ENCODE data around the gene CNMD.
A peak's percentile ranks its signal among the peaks of the same experiment; 100 is the strongest.
"Not testable (repeated sequence)": the region's sequence is repeated elsewhere in the genome, so short reads cannot be mapped to it uniquely, and the experiment has no call there.

The CNMD gene

DNA sequence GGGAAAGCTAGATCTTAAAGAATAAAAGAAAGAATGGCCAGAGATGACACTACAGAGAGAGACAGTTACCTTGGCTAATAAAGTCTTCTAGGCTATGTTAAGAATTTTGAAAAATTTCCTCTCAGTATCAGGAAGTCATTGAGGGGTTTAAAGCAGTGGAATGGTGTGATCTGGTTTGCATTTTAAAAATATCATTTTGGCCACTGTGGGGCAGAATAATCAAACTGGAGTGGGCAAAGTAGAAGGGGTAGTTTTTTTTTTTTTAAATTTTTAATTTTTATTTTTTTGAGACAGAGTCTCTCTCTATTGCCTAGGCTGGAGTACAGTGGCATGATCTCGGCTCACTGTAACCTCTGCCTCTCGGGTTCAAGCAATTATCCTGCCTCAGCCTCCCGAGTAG, 4.4 kb upstream of the CNMD start:
- no peak for DNase-seq

DNA sequence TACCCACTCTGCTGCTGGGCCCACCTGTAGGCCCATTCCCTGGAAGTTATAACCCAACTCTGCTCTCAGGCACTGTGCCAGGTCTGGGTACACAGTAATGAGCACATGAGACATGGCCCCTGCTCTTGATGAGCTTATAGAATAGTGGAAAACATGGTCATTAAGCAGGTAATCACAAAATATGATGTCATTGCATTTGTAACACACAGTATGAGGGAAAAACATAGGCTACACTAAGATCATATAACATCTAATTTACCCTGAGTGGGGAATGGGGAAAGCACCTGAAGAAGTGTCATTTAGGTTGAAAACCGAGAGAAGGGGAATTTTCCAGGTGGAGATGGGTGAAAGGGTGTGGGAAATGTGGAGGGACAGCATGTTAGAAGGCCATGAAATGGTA, 3.9 kb upstream of the CNMD start:
- DNase-seq = no peak

DNA sequence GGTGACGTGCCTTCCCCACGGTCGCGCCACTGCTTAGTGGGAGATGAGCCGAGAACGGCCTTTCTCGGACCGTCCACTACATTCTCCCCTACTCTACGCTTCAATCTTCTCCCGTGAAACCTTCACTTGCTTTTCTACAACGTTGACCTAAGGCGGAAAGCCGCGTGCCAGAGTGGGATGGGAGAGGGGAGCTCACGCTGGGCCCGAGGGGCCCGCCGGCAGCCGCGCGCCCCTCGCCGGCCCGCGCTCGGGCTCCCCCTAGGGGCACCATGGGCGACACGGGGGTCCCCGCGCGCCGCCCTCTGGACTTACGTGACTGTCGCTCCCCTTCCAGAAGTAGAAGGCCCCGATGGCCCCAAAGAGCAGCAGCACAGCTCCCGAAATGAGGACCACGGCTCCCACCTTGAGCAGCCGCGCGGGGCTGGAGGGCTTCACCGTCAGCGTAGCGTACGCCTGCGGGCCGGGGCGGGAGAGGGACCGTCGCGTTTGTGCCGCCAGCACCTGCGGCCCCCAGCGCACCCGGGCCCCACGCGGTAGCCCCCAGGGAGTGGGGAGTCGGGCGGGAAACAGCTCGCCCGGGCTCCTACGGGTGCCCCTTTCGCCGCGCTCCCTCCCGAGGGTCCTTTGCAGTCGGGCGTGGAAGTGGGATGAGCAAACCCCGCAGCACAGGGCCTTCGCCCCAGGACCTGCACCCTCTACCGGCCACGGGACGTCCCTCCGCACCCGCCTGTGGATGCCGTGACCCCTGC, 727 bp downstream of the CNMD start:
- DNase-seq = no peak

DNA sequence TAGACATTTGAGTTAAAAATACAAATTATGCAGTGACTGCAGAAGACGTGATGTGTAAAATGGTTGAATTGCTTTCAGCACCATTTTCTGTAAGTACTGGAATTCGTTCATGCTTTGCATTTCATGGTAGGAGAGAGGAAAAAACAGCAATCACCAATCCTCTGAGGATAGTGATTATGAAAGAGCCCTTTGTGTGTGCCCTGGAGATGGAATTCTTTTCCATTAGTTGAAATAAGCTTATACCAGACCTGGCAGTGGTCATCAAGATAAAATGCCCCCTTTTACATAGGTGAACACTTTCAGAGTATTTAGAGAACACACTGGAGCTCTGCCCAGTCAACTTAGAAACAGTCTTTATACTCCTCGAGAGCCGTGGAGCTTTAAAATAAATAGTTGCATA, 1.7 kb downstream of the CNMD start:
- no peak for DNase-seq

DNA sequence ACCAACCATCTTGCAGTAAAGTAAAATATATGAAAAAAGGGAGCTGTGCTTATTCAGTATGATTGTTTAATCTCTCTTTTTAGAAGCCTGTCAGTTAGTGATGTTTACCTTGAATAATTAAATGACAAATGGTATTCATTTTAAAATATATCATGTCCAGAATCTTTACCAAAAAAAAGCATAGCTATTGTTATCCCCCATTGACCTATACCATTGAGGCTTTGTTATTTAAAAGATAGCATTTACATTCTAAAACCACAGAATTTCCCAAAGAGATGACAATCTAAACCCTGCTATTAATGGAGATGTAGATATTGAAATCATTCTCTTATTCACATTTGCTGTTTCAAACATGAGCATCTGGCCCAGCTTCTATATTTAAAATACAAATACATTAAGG, 2.2 kb downstream of the CNMD start:
- no peak for DNase-seq

DNA sequence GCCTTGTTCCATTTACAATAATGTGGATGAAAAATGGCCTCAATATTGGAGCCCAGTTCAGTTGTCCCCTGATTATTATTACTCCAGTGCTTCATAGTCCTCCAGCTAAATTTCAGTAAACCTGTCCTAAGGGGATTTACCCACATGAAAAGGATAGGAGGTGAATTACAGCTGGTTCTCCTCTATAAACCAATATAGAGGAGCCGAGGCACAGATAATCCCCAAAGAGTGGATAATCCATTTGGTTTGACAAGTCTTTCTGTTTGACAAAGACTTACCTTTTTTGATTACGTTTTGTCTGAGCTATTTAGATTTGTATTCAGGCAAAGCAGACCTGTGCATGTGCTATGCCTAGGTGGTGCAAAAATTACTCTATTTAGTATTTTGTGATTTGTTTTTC, 2.7 kb downstream of the CNMD start:
- no peak for DNase-seq

DNA sequence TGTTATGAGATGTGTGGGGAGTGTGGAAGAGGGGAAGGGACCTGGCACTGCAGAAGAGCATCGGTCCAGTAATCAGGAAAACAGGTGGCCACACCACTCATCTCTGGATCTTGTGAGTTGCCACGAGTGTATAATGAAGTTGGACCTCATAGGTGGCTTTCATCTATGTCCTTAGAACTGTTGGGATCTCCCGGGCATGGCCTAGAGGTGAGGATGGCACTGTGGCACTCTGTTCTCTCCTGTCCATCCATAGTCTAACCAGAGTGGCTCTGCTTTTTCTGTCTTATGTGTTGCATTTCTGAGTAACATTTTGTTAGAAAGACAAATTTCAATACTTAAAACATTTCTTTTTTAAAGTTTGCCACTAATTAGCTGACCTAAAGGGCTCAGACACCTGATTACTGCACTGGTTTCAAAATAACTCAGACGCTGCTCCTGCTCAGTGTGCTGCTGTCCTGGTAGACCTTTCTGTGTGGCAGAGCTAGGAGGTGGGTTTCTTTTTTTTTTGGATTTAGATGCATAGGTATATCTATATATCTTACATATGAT, 5.5 kb downstream of the CNMD start:
- no peak for DNase-seq

DNA sequence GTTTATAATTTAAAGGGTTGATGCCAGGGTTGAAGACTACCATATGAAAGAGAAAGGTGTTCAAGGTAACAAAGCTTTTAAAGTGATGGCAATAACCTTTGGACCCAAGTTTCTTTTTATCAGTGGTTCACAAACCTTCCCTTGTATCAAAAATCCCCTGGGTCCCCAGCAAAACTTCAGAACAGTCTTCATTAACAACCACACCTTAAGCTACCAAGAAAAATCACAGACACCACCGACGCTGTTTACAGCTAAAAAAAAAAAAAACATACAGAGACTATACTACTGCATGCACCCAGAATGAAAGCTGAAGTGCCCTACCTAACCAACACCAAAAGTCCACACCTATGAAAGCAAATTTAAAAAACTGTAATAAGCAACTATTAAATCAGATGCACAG, 13.4 kb downstream of the CNMD start:
- DNase-seq = no peak

DNA sequence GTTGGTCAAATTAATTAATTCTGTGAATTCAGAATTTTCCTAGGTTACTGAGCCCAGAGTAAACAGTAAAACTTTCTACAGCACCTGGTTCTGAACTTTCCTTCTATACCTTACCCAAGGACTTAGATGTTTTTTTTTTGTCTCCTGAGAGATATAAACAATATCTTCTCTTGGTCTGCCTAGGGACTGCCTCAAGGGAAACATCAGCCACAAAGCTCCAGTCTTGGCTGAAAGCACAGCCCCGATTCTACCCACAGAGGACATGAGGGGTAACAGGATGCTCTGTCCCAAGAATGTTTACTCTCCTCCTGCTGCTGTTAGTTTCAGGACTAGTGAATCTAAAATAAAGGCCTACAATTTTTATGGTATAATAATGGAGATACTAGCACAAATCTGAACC, 14.3 kb downstream of the CNMD start:
- DNase-seq = no peak

DNA sequence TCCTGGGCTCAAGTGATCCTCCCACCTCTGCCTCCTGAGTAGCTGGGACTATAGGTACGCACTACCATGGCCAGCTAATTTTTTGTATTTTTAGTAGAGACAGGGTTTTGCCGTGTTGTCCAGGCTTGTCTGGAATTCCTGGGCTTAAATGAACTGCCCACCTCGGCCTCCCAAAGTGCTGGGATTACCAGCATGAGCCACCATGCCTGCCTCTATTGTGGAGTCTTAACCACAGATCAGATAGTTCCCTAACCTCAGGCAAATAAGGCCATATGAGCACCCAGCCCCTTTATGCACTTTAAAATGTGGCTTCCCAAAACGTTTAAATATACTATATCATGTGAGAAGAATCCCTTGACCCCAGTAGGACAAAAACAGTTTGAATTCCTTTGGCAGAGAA, 16.4 kb downstream of the CNMD start:
- no peak for DNase-seq

DNA sequence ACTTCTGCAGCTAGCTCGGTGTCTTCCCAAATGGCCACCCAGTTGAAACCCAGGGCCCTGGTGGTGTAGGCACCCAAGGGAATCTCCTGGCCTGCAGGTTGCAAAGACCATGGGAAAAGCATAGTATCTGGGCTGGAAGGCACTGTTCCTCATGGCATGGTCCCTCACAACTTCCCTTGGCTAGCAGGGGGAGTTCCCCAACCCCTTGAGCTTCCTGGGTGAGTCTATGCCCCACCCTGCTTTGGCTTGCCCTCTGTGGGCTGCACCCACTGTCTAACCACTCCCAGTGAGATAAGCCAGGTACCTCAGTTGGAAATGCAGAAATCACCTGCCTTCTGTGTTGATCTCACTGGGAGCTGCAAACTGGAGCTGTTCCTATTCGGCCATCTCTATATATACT, 18.3 kb downstream of the CNMD start:
- DNase-seq = not testable (repeated sequence)

DNA sequence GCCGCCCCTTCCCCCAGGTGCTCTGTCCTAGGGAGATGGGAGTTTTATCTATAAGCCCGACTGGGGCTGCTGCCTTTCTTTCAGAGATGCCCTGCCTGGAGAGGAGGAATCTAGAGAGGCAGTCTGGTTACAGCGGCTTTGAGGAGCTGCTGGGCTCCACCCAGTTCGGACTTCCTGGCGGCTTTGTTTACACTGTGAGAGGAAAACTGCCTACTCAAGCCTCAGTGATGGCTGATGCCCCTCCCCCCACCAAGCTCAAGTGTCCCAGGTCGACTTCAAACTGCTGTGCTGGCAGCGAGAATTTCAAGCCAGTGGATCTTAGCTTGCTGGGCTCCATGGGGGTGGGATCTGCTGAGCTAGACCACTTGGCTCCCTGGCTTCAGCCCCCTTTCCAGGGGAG, 18.7 kb downstream of the CNMD start:
- DNase-seq = not testable (repeated sequence)

DNA sequence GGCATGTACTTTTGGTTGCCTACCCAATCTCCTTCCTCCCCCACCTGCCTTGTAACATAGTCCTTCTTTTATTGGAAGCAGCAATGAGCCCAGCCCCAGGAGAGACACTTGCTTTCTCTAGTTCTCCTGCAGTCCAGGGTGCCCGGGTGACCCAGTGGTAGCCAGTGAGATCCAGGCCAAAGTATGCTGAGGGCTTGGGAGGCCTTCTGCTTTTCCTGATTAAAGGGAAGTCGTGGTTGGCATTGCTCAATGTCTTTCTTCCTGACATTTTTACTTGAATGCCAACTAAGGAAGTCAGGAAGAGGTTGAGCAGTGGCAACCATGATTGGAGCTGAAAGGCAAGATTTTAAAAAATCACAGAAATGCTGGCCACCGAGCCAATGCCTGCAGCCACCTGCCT, 25.7 kb downstream of the CNMD start:
- no peak for DNase-seq

DNA sequence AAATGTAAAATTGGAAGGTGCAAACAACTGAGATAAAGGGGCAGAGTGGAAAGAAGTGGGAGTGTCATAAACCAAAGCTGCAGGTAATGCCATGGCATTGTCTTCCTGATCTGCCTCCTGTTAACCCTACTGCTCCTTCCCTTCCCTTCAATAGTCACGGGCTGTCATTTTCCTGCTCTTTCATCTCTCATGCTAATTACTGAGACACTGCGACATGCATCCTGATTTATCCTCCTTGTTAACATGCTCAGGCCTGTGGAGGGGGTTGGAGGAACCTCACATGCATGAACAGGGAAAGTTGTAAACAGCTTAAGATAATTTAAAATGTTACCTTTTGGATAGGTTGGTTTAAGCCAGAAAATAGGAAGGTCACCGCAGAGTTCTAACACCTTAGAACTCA, 27.2 kb downstream of the CNMD start:
- no peak for DNase-seq

DNA sequence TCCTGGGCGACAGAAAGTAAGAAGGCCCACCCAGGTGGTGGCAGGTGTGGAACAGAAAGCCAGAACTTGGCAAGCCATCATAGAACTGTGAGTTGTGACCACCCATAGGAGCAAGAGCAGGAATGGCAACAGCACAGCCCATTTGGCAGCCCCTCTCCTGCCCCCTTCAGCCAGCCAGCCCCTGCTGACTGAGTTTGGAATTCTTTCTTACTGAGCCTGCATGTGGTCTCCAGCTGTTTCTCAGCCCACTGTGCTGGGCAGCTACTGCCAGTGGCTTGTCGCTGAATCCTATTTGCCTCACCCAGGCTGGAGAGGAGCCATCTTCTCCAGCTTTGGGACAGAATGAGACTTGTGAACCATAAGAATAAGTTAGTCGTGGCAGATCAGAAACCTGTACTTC, 28.3 kb downstream of the CNMD start:
- DNase-seq = no peak

DNA sequence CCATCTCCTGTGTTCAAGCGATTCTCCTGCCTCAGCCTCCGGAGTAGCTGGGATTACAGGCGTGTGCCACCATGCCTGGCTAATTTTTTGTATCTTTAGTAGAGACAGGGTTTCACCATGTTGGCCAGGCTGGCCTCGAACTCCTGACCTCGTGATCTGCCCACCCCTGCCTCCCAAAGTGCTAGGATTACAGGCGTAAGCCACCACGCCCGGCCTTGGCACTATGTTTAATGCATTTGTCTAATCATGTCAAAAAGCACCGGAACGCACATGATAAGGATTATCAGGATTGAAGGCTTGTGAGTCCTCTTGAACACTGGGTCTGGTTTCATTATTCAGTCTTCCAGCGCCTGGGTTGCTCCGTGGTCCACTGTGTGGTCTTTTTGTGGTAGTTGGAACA, 31.4 kb downstream of the CNMD start:
- DNase-seq = not testable (repeated sequence)

DNA sequence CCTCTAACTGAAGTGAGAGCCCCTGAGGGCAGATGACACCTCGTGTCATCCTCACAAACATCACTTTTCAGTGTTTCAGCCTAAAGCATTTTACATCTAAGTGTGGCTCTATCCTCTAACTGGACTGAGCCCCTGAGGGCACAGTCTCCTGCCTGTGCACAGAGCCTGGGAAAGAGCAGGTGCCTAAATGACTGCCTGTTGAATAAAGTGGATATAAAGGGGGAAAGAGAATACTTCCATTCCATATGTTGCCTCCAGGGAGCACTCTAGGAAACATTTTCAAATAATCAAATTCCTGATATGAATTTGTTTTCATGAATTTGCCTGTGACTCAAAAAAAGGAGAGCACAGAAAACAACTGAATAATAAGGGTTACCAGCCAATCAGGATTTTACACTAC, 32.2 kb downstream of the CNMD start:
- DNase-seq = peak; percentile 24

DNA sequence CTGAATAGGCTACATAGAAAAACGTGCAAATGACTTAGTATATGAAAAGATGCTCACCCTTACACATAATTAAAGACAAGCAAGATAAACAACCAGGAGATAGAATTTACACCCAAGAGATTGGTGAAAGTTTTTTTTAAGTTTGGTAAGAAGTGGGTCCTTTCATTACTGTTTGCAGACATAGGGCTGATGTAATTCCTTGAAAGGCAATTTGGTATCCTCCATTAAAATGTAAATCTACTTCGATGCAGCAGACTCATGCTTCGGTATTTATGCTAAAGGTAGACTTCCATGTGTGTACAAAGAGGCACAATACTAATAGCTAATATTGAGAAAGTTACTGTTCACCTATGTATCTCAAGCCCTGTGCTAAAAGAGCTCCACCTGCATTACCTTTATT, 33.5 kb downstream of the CNMD start:
- no peak for DNase-seq

DNA sequence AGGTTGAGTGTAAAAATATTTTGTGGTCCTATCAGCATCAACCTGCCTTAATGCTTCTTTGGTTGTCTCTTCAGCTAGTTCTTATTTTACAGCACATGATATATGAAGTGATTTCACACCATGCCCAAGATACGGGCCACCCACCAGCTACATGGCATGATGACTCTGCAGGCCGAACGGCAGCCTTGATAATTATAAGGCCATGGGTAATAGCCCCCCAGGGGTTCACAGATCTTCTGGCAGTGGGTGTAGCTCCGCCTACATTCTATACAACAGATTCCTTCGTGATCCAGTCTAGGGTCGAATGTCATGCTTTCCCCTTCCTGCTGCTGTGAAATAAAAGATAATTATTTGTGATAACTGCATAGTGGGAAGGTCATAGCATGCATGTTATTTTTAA, 36.1 kb downstream of the CNMD start:
- DNase-seq = no peak

DNA sequence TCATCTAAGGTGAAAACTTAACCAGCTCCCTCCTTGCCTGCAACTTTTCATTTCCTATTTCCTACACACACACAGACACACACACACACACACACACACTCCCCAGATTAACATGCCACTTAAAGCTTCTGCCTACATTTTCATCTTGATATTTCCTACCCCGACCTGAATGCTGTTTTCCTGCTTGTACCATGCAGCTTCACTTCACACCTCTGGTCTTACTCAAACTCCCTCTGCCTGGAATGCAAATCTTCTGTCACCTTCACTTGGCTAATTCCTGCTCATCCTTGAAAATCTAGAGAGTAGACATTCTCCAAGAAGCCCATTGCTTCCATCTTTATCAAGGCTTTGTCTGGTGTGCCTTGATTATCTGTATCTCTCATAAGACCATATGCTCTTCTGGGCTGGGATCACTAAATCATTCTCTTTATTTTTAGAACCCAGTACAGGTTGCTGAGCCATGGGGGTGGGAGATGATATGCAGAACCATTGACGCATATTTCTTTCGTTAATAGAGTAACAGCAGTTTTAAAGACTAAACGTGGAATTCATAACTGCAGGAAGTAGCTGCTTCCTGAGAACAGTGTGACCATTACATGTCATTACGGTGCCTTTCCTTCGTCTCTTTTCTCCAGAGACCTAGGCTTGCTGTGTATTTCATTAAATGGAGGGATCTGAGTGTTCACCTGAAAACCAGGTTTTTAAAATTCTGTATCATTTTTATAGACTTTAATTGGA, 37.7 kb downstream of the CNMD start:
- no peak for DNase-seq

DNA sequence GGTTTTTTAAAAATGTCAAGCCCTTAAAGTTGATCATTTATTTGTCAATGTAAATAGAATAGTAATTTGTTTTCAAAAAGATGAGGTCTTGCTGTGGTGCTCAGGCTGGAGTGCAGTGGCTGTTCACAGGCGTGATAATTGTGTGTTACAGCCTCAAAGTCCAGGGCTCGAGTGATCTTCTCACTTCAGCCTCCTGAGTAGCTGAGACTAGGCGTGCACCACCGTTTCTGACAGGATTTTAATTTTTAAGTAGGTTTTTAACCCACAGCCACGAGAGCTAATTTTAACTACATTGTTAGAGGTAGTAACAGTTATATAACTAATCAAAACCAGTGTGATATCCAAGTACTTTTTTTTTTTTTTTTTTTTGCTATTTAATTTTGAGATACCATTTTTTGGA, 43.1 kb downstream of the CNMD start:
- DNase-seq = no peak

DNA sequence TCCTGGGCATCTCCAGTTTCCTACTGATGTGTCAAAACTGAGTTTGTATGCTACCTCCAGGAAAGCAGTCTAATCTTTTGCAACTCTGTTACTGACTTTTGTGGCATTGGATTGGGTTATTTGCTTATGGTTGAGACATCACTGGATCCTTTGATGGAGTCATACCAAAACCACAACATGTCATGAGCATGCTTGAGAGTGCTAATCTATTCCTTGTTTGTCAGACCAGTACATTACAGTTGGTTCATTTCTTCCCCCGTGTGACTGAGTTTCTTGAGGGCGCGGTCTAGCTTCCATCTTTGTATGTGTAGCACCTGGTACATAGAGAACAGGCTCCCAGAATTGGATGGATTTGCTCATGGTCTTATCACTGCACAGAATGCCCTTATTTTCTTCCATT, 43.8 kb downstream of the CNMD start:
- no peak for DNase-seq

DNA sequence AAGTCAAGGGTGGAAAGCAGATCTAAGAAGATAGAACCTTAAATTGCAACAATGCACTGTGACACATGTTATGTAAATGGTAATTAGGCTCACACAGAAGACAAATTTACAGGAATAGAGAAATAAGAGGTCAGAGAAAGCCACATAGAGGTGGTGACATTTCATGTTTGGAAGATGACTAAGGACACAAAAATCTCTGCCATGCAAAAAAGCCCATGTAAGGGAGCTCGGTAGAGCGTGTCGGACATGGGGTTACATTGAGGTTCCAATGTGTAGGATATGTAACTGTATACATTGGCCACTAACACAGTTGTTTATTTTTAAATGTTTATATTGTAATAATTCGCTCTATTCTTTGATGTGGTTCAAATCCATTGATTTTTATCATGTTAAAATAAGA, 53.2 kb downstream of the CNMD start:
- DNase-seq = no peak

DNA sequence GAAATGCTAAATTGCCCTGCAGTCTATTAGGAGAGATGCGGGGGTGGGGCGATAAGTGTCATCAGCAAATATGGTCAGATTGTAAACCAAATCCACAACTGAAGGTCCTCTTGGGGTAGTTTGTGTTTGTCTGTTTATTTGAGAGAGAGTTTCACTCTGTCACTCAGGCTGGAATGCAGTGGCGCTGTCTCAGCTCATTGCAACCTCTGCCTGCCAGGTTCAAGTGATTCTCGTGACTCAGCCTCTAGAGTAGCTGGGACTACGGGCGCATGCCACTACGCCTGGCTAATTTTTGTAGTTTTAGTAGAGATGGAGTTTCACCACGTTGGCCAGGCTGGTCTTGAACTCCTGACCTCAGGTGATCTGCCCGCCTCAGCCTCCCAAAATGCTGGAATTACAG, 53.8 kb downstream of the CNMD start:
- DNase-seq = not testable (repeated sequence)

DNA sequence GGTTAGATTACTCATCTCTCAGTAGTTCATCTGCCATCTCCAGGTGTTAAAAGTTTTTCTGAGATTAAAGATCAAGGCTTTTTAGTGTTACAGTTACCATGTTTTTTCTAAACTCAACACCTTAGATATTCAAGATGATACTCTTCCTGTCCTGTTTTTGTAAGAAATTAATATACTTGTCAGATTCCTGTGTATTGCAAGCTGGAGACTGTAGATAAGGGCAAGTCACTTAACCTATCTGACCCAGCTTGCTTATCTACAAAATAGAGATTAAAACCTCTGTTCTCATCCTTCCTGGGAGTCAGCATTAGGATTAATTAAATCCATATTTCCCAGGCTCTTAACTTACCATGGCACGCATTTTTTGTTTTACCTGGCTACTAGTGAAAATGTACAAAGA, 61.8 kb downstream of the CNMD start:
- no peak for DNase-seq

Data from SHP77 treated with DMSO at 0.1 percent for 48 hours (cell line).